HepG2 (cell line): ENCODE results near the gene ARSB. TPM values are rescaled to one million over a fixed set of nuclear protein-coding genes. Genes with fewer than 3 reads are reported as not detected.

ENCODE experiments used
- ATAC-seq: fragments of 200-7000 bp; cut with Tn5 transposase; 3 replicates; pipeline ENCODE4 v1.9.1; 2020; ENCODE audit warnings: mild to moderate bottlenecking, moderate library complexity
- BruUV-seq: library from RNA; stranded (reverse); fragments of 400-500 nt; replicated peaks from 2 replicates; lab custom pipeline; 2021; lab: Mats Ljungman, UMichigan
- CTCF ChIA-PET: fragments of 300-600 bp; formaldehyde crosslinking; extraction: SDS; loops from one replicate; lab custom pipeline; 2021; ENCODE audit warnings: low total read pairs, inconsistent platforms, low intra/inter-chr PET ratio; lab: Yijun Ruan, JAX
- POLR2A ChIA-PET: fragments of 350-600 bp; sonication (Branson Sonifier 250); formaldehyde crosslinking; loops from one replicate; lab custom pipeline; 2020; ENCODE audit warnings: antibody characterized with exemption, inconsistent platforms; lab: Yijun Ruan, JAX
- DNase-seq: peaks from one replicate; pipeline ENCODE4 v3.0.0-alpha.2; 2015; ENCODE audit warnings: low spot score
- FAIRE-seq: peaks from 3 replicates; lab custom pipeline; 2011; peaks lifted over from hg19 to GRCh38; lab: Jason Lieb, UNC
- H2AFZ ChIP-seq: one replicate; pipeline ENCODE4 v1.6.1; 2011; ENCODE audit warnings: low read length, inconsistent platforms
- H3K27ac ChIP-seq: fragments of 300-600 bp; 3 replicates; pipeline ENCODE4 v1.8.0; 2011; ENCODE audit warnings: mixed run types, mild to moderate bottlenecking, mixed read lengths, low read length, inconsistent platforms; ENCODE audit not compliant: insufficient read depth; ENCODE audit errors: extremely low read length
- H3K27me3 ChIP-seq, 2 experiments: fragments of 200-600 bp in 1 of 2; 2 replicates in 1 of 2; 3 replicates in 1 of 2; pipeline versions ENCODE4 v1.6.0 to v1.8.0; 2011; ENCODE audit warnings: low read length in 2 of 2, mild to moderate bottlenecking in 2 of 2, moderate library complexity in 2 of 2, inconsistent platforms in 1 of 2; ENCODE audit not compliant: insufficient read depth in 2 of 2, control insufficient read depth in 1 of 2
- H3K36me3 ChIP-seq, 2 experiments: fragments of 200-600 bp in 1 of 2; replicated peaks in 1 of 2; 2 replicates in 1 of 2; 3 replicates in 1 of 2; pipeline versions ENCODE4 v1.5.1 to v1.8.0; 2011; ENCODE audit warnings: low read length in 2 of 2, inconsistent platforms in 1 of 2; ENCODE audit not compliant: insufficient read depth in 2 of 2, control insufficient read depth in 1 of 2
- H3K4me1 ChIP-seq: 2 replicates; pipeline ENCODE4 v1.5.1; 2012; ENCODE audit warnings: low read length, inconsistent platforms; ENCODE audit not compliant: insufficient read depth
- H3K4me2 ChIP-seq: 2 replicates; pipeline ENCODE4 v1.6.0; 2011; ENCODE audit warnings: low read depth, low read length, inconsistent platforms
- H3K4me3 ChIP-seq, 3 experiments: fragments of 200-600 bp in 1 of 3; sonication (generic), shearing (Covaris generic) in 1 of 3; replicated peaks in 1 of 3; 2 replicates each; pipeline ENCODE4 v1.5.1; 2011 to 2016; ENCODE audit warnings: low read length in 3 of 3, inconsistent platforms in 2 of 3, low read depth in 2 of 3, mild to moderate bottlenecking in 2 of 3, control low read depth in 1 of 3, mixed read lengths in 1 of 3; ENCODE audit not compliant: insufficient read depth in 1 of 3
- H3K79me2 ChIP-seq: one replicate; pipeline ENCODE4 v1.6.1; 2011; ENCODE audit warnings: low read length, inconsistent platforms; ENCODE audit not compliant: insufficient read depth
- H3K9ac ChIP-seq: 2 replicates; pipeline ENCODE4 v1.6.0; 2011; ENCODE audit warnings: mild to moderate bottlenecking, low read depth, low read length, inconsistent platforms; ENCODE audit not compliant: insufficient read depth
- H3K9me3 ChIP-seq: 2 replicates; pipeline ENCODE4 v1.5.1; 2012; ENCODE audit warnings: mild to moderate bottlenecking, low read length
- H4K20me1 ChIP-seq: 2 replicates; pipeline ENCODE4 v1.6.0; 2011; ENCODE audit warnings: inconsistent platforms, mild to moderate bottlenecking, low read length, moderate library complexity; ENCODE audit not compliant: insufficient read depth
- ZNF572 ChIP-seq: sonication (generic); formaldehyde crosslinking; IDR thresholded peaks from 2 replicates; pipeline ENCODE4 v1.5.1; 2020; ENCODE audit warnings: mild to moderate bottlenecking, missing genetic modification reagents
- WGBS: methylation state at CpG from one replicate; pipeline ENCODE4 v1.1.6; 2017; ENCODE audit warnings: low lambda C conversion rate; 5-methylcytosine and 5-hydroxymethylcytosine counted together
- in situ Hi-C: cut with HindIII; loops from 2 replicates; pipeline ENCODE4 v1.10.0; 2017; ENCODE audit warnings: low pct_unique_long_range_greater_than_20kb; ENCODE audit not compliant: extremely low pct_ligation_motif_present
- intact Hi-C: fragments of 100-400 bp; cut with micrococcal nuclease; formaldehyde crosslinking; loops from one replicate; pipeline ENCODE4 v1.10.0; 2022; ENCODE audit not compliant: unreplicated experiment
- polyA plus RNA-seq, 8 experiments: library from polyadenylated mRNA; depleted of rRNA in 3 of 8; stranded (reverse) in 7 of 8; unstranded in 1 of 8; fragments of >200 nt; fragmentation: Illumina TruSeq in 4 of 8; extraction: Trizol in 4 of 8; gene quantifications; 2 replicates each; pipeline versions ENCODE4 v1.2.1 to v1.2.3, GENCODE V29; 2011 to 2016; ENCODE audit warnings: low read depth in 4 of 8, missing spikeins in 1 of 8, mixed read lengths in 1 of 8; ENCODE audit not compliant: insufficient read depth in 1 of 8
- total RNA-seq, 5 experiments: library from RNA; depleted of rRNA; stranded (reverse); fragments of >200 nt; fragmentation: Illumina TruSeq; extraction: Trizol; gene quantifications; 2 replicates each; pipeline ENCODE4 v1.2.3, GENCODE V29; 2016; ENCODE audit warnings: low read depth in 1 of 5
- TF ChIP-seq, protein P1 (sequence below): sonication (generic); formaldehyde crosslinking; IDR thresholded peaks from 2 replicates; pipeline ENCODE4 v1.8.0; 2022; ENCODE audit warnings: low read depth, missing genetic modification reagents
- TF ChIP-seq, protein P2 (sequence below): sonication (generic); formaldehyde crosslinking; IDR thresholded peaks from 2 replicates; pipeline ENCODE4 v1.4.0; 2020; ENCODE audit warnings: missing genetic modification reagents
- TF ChIP-seq, protein P3 (sequence below): sonication (generic); formaldehyde crosslinking; IDR thresholded peaks from 2 replicates; pipeline ENCODE4 v1.8.1; 2023; ENCODE audit warnings: mild to moderate bottlenecking, missing genetic modification reagents

ARSB gene
- total and polyA plus RNA-seq, 2 of the 13 experiments (the other 11 are each of a cell fraction or from before 2014, with no cell fraction given), result 52.6 to 66.4 TPM

DNA sequence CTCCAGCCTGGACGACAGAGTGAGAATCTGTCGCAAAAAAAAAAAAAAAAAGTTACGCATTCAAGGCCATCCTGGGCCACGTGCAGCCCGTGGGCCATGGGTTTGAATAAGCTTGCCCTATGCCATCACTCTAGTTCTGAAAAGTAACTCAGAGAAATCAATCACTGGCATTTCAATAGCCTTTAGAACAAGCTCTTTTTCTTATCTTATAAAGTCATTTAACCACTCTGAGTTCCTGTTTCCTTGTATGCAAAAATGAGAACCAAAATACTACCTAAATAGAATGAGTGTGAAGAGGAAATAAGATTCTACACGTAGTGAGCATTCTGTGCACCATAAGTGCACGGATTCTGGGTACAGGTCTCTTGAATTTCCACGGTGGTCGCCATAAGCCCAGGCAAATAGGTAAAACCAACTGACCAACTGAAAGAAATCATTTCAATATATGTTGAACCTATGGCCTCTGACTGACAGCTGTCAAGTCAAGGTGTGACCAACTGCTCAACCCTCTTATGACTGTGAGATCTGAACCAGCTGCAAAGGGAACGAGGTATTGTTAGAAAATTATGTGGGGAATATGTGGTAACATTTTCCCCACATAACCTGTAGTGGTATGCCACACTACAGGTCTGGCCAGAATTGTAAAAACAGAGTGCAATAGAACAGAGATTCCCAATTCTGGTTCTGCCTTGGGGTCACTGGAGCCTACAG lies 192.6 kb downstream of the ARSB start:
- CTCF ChIA-PET, result no interaction called here
- no TSS peak for BruUV-seq
- Histone ChIP-seq H3K27ac (no peak overlapping the region), H2AFZ (no peak overlapping the region), H3K27me3 (no peaks in the 10 kb centered on the region), H3K4me3 (no peak overlapping the region), H3K4me1 (peaks cover 29% of the 10 kb centered on the region), H3K9ac (no peak overlapping the region), H4K20me1 (no peaks in the 10 kb centered on the region; the same call in 1 of the 2 replicates), H3K9me3 (no peaks in the 10 kb centered on the region), H3K36me3 (peaks cover 0 to 8% of the 10 kb centered on the region in 2 experiments; a peak in 3 of 5 replicates), H3K4me2 (no peak overlapping the region), H3K79me2 (no peaks in the 10 kb centered on the region)
- intact Hi-C loops, result no loop called here
- in situ Hi-C loops, result no loop called here
- POLR2A ChIA-PET, result interaction anchor here (0.7 kb wide), 1 partner anchor 12 kb away, joined by 3 read pairs; no protein-coding TSS in a partner anchor
- WGBS, result 97% methylated on average over 10 of the region's 10 CpGs
- no peak for TF ChIP-seq ZNF572 (CRISPR knock-in tag)
- TF ChIP-seq, protein P1, sequence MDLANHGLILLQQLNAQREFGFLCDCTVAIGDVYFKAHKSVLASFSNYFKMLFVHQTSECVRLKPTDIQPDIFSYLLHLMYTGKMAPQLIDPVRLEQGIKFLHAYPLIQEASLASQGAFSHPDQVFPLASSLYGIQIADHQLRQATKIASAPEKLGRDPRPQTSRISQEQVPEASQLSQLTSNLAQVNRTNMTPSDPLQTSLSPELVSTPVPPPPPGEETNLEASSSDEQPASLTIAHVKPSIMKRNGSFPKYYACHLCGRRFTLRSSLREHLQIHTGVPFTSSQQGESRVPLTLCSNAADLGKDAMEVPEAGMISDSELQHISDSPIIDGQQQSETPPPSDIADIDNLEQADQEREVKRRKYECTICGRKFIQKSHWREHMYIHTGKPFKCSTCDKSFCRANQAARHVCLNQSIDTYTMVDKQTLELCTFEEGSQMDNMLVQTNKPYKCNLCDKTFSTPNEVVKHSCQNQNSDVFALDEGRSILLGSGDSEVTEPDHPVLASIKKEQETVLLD (CRISPR knock-in tag), result no peak
- TF ChIP-seq, protein P2, sequence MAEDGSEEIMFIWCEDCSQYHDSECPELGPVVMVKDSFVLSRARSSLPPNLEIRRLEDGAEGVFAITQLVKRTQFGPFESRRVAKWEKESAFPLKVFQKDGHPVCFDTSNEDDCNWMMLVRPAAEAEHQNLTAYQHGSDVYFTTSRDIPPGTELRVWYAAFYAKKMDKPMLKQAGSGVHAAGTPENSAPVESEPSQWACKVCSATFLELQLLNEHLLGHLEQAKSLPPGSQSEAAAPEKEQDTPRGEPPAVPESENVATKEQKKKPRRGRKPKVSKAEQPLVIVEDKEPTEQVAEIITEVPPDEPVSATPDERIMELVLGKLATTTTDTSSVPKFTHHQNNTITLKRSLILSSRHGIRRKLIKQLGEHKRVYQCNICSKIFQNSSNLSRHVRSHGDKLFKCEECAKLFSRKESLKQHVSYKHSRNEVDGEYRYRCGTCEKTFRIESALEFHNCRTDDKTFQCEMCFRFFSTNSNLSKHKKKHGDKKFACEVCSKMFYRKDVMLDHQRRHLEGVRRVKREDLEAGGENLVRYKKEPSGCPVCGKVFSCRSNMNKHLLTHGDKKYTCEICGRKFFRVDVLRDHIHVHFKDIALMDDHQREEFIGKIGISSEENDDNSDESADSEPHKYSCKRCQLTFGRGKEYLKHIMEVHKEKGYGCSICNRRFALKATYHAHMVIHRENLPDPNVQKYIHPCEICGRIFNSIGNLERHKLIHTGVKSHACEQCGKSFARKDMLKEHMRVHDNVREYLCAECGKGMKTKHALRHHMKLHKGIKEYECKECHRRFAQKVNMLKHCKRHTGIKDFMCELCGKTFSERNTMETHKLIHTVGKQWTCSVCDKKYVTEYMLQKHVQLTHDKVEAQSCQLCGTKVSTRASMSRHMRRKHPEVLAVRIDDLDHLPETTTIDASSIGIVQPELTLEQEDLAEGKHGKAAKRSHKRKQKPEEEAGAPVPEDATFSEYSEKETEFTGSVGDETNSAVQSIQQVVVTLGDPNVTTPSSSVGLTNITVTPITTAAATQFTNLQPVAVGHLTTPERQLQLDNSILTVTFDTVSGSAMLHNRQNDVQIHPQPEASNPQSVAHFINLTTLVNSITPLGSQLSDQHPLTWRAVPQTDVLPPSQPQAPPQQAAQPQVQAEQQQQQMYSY (CRISPR knock-in tag), result no peak
- TF ChIP-seq, protein P3, sequence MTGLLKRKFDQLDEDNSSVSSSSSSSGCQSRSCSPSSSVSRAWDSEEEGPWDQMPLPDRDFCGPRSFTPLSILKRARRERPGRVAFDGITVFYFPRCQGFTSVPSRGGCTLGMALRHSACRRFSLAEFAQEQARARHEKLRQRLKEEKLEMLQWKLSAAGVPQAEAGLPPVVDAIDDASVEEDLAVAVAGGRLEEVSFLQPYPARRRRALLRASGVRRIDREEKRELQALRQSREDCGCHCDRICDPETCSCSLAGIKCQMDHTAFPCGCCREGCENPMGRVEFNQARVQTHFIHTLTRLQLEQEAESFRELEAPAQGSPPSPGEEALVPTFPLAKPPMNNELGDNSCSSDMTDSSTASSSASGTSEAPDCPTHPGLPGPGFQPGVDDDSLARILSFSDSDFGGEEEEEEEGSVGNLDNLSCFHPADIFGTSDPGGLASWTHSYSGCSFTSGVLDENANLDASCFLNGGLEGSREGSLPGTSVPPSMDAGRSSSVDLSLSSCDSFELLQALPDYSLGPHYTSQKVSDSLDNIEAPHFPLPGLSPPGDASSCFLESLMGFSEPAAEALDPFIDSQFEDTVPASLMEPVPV, result no peak
- ATAC-seq (no peak), FAIRE-seq (no peak), DNase-seq (no peak)
